HepG2 (cell line): ENCODE data around the gene KRTAP13-4. TPM values are rescaled to one million over a fixed set of nuclear protein-coding genes. Genes with fewer than 3 reads are reported as not detected.

Source experiments
- ATAC-seq: fragments of 200-7000 bp; cut with Tn5 transposase; 3 replicates; pipeline ENCODE4 v1.9.1; 2020; ENCODE audit warnings: mild to moderate bottlenecking, moderate library complexity
- BruUV-seq: library from RNA; stranded (reverse); fragments of 400-500 nt; replicated peaks from 2 replicates; lab custom pipeline; 2021; lab: Mats Ljungman, UMichigan
- CTCF ChIA-PET: fragments of 300-600 bp; formaldehyde crosslinking; extraction: SDS; loops from one replicate; lab custom pipeline; 2021; ENCODE audit warnings: low total read pairs, inconsistent platforms, low intra/inter-chr PET ratio; lab: Yijun Ruan, JAX
- POLR2A ChIA-PET: fragments of 350-600 bp; sonication (Branson Sonifier 250); formaldehyde crosslinking; loops from one replicate; lab custom pipeline; 2020; ENCODE audit warnings: antibody characterized with exemption, inconsistent platforms; lab: Yijun Ruan, JAX
- DNase-seq: peaks from one replicate; pipeline ENCODE4 v3.0.0-alpha.2; 2015; ENCODE audit warnings: low spot score
- FAIRE-seq: peaks from 3 replicates; lab custom pipeline; 2011; peaks lifted over from hg19 to GRCh38; lab: Jason Lieb, UNC
- H2AFZ ChIP-seq: one replicate; pipeline ENCODE4 v1.6.1; 2011; ENCODE audit warnings: low read length, inconsistent platforms
- H3K27ac ChIP-seq: fragments of 300-600 bp; 3 replicates; pipeline ENCODE4 v1.8.0; 2011; ENCODE audit warnings: mixed run types, mild to moderate bottlenecking, mixed read lengths, low read length, inconsistent platforms; ENCODE audit not compliant: insufficient read depth; ENCODE audit errors: extremely low read length
- H3K27me3 ChIP-seq, 2 experiments: fragments of 200-600 bp in 1 of 2; 2 replicates in 1 of 2; 3 replicates in 1 of 2; pipeline versions ENCODE4 v1.6.0 to v1.8.0; 2011; ENCODE audit warnings: low read length in 2 of 2, mild to moderate bottlenecking in 2 of 2, moderate library complexity in 2 of 2, inconsistent platforms in 1 of 2; ENCODE audit not compliant: insufficient read depth in 2 of 2, control insufficient read depth in 1 of 2
- H3K36me3 ChIP-seq, 2 experiments: fragments of 200-600 bp in 1 of 2; replicated peaks in 1 of 2; 2 replicates in 1 of 2; 3 replicates in 1 of 2; pipeline versions ENCODE4 v1.5.1 to v1.8.0; 2011; ENCODE audit warnings: low read length in 2 of 2, inconsistent platforms in 1 of 2; ENCODE audit not compliant: insufficient read depth in 2 of 2, control insufficient read depth in 1 of 2
- H3K4me1 ChIP-seq: 2 replicates; pipeline ENCODE4 v1.5.1; 2012; ENCODE audit warnings: low read length, inconsistent platforms; ENCODE audit not compliant: insufficient read depth
- H3K4me2 ChIP-seq: 2 replicates; pipeline ENCODE4 v1.6.0; 2011; ENCODE audit warnings: low read depth, low read length, inconsistent platforms
- H3K4me3 ChIP-seq, 3 experiments: fragments of 200-600 bp in 1 of 3; sonication (generic), shearing (Covaris generic) in 1 of 3; replicated peaks in 1 of 3; 2 replicates each; pipeline ENCODE4 v1.5.1; 2011 to 2016; ENCODE audit warnings: low read length in 3 of 3, inconsistent platforms in 2 of 3, low read depth in 2 of 3, mild to moderate bottlenecking in 2 of 3, control low read depth in 1 of 3, mixed read lengths in 1 of 3; ENCODE audit not compliant: insufficient read depth in 1 of 3
- H3K79me2 ChIP-seq: one replicate; pipeline ENCODE4 v1.6.1; 2011; ENCODE audit warnings: low read length, inconsistent platforms; ENCODE audit not compliant: insufficient read depth
- H3K9ac ChIP-seq: 2 replicates; pipeline ENCODE4 v1.6.0; 2011; ENCODE audit warnings: mild to moderate bottlenecking, low read depth, low read length, inconsistent platforms; ENCODE audit not compliant: insufficient read depth
- H3K9me3 ChIP-seq: 2 replicates; pipeline ENCODE4 v1.5.1; 2012; ENCODE audit warnings: mild to moderate bottlenecking, low read length
- H4K20me1 ChIP-seq: 2 replicates; pipeline ENCODE4 v1.6.0; 2011; ENCODE audit warnings: inconsistent platforms, mild to moderate bottlenecking, low read length, moderate library complexity; ENCODE audit not compliant: insufficient read depth
- BORCS8-MEF2B ChIP-seq: sonication (generic); formaldehyde crosslinking; IDR thresholded peaks from 2 replicates; pipeline ENCODE4 v1.8.0; 2022; ENCODE audit warnings: mild to moderate bottlenecking, missing genetic modification reagents
- CENPBD1 ChIP-seq: sonication (generic); formaldehyde crosslinking; IDR thresholded peaks from 2 replicates; pipeline ENCODE4 v1.8.0; 2022; ENCODE audit warnings: missing genetic modification reagents, low read depth, mild to moderate bottlenecking, borderline replicate concordance
- EED ChIP-seq: sonication (generic); formaldehyde crosslinking; IDR thresholded peaks from 2 replicates; pipeline ENCODE4 v1.5.0; 2020; ENCODE audit warnings: mild to moderate bottlenecking, missing genetic modification reagents
- HBP1 ChIP-seq: IDR thresholded peaks from 2 replicates; pipeline ENCODE4 v1.6.1; 2016; ENCODE audit warnings: low read depth, control low read depth
- HOXA9 ChIP-seq: sonication (generic); formaldehyde crosslinking; IDR thresholded peaks from 2 replicates; pipeline ENCODE4 v1.8.1; 2022; ENCODE audit warnings: missing genetic modification reagents, mild to moderate bottlenecking, moderate library complexity, borderline replicate concordance
- NFIC ChIP-seq: IDR thresholded peaks from 2 replicates; pipeline ENCODE4 v1.6.1; 2012; ENCODE audit warnings: mild to moderate bottlenecking, low read length, inconsistent platforms
- NR2F6 ChIP-seq, 2 experiments: IDR thresholded peaks; 2 replicates each; pipeline ENCODE4 v1.6.1; 2016; ENCODE audit warnings: antibody characterized with exemption in 1 of 2, mild to moderate bottlenecking in 1 of 2
- SNAPC4 ChIP-seq: sonication (generic); formaldehyde crosslinking; IDR thresholded peaks from 2 replicates; pipeline ENCODE4 v1.4.0; 2020; ENCODE audit warnings: mild to moderate bottlenecking, missing genetic modification reagents
- ZBTB2 ChIP-seq: sonication (generic); formaldehyde crosslinking; IDR thresholded peaks from 2 replicates; pipeline ENCODE4 v1.8.0; 2022; ENCODE audit warnings: low read depth, missing genetic modification reagents
- ZFP91 ChIP-seq: sonication (generic); formaldehyde crosslinking; IDR thresholded peaks from 2 replicates; pipeline ENCODE4 v1.9.0; 2022; ENCODE audit warnings: missing genetic modification reagents, mild to moderate bottlenecking, borderline replicate concordance
- ZNF33A ChIP-seq: sonication (generic); formaldehyde crosslinking; IDR thresholded peaks from 2 replicates; pipeline ENCODE4 v1.5.1; 2020; ENCODE audit warnings: missing genetic modification reagents, mild to moderate bottlenecking, moderate library complexity, borderline replicate concordance
- ZNF550 ChIP-seq: sonication (generic); formaldehyde crosslinking; IDR thresholded peaks from 2 replicates; pipeline ENCODE4 v1.4.0; 2020; ENCODE audit warnings: mild to moderate bottlenecking, missing genetic modification reagents, borderline replicate concordance
- ZNF720 ChIP-seq: sonication (generic); formaldehyde crosslinking; IDR thresholded peaks from 2 replicates; pipeline ENCODE4 v1.4.0; 2020; ENCODE audit warnings: missing genetic modification reagents
- WGBS: methylation state at CpG from one replicate; pipeline ENCODE4 v1.1.6; 2017; ENCODE audit warnings: low lambda C conversion rate; 5-methylcytosine and 5-hydroxymethylcytosine counted together
- in situ Hi-C: cut with HindIII; loops from 2 replicates; pipeline ENCODE4 v1.10.0; 2017; ENCODE audit warnings: low pct_unique_long_range_greater_than_20kb; ENCODE audit not compliant: extremely low pct_ligation_motif_present
- intact Hi-C: fragments of 100-400 bp; cut with micrococcal nuclease; formaldehyde crosslinking; loops from one replicate; pipeline ENCODE4 v1.10.0; 2022; ENCODE audit not compliant: unreplicated experiment
- polyA plus RNA-seq, 8 experiments: library from polyadenylated mRNA; depleted of rRNA in 3 of 8; stranded (reverse) in 7 of 8; unstranded in 1 of 8; fragments of >200 nt; fragmentation: Illumina TruSeq in 4 of 8; extraction: Trizol in 4 of 8; gene quantifications; 2 replicates each; pipeline versions ENCODE4 v1.2.1 to v1.2.3, GENCODE V29; 2011 to 2016; ENCODE audit warnings: low read depth in 4 of 8, missing spikeins in 1 of 8, mixed read lengths in 1 of 8; ENCODE audit not compliant: insufficient read depth in 1 of 8
- total RNA-seq, 5 experiments: library from RNA; depleted of rRNA; stranded (reverse); fragments of >200 nt; fragmentation: Illumina TruSeq; extraction: Trizol; gene quantifications; 2 replicates each; pipeline ENCODE4 v1.2.3, GENCODE V29; 2016; ENCODE audit warnings: low read depth in 1 of 5

Gene KRTAP13-4
- total and polyA plus RNA-seq, 2 of the 13 experiments (the other 11 are each of a cell fraction or from before 2014, with no cell fraction given): not detected

- TF ChIP-seq SNAPC4 (CRISPR knock-in tag) (no peak), ZNF550 (CRISPR knock-in tag) (no peak), EED (CRISPR knock-in tag) (no peak), HBP1 (CRISPR knock-in tag) (no peak)
Observed at GRCh38 chr21:30425826-30426225, 4.2 kb upstream of the KRTAP13-4 start, which contains the start of gene KRTAP13-3 (continued).

- intact Hi-C loops: no loop called here
- H3K4me2 ChIP-seq: no peak overlapping the region
- no peak overlapping the region for H3K4me3 ChIP-seq
- H2AFZ ChIP-seq: no peak overlapping the region
- H3K27me3 ChIP-seq: no peaks in the 10 kb centered on the region
- in situ Hi-C loops: no loop called here
- 0% methylated on average over 3 of the region's 3 CpGs for WGBS
- no peaks in the 10 kb centered on the region for H3K4me1 ChIP-seq
- no peak for ATAC-seq
- H3K79me2 ChIP-seq: no peaks in the 10 kb centered on the region
- no peak overlapping the region for H3K9ac ChIP-seq
- no peaks in the 10 kb centered on the region for H3K36me3 ChIP-seq
- peaks cover 92% of the 10 kb centered on the region for H3K9me3 ChIP-seq
- no peak for FAIRE-seq
- no peaks in the 10 kb centered on the region for H4K20me1 ChIP-seq
- no peak overlapping the region for H3K27ac ChIP-seq
- CTCF ChIA-PET: no interaction called here
- POLR2A ChIA-PET: no interaction called here
- no peak for DNase-seq
- BruUV-seq: no TSS peak
- TF ChIP-seq ZBTB2 (CRISPR knock-in tag) (no peak), BORCS8-MEF2B (CRISPR knock-in tag) (no peak), NFIC (no peak), HOXA9 (CRISPR knock-in tag) (no peak), CENPBD1 (CRISPR knock-in tag) (no peak), NR2F6 (IDR thresholded peaks at IDR 0.05) (no peak), NR2F6 (CRISPR knock-in tag; IDR thresholded peaks at IDR 0.05) (no peak), ZNF720 (no peak), ZNF33A (CRISPR knock-in tag) (no peak), ZFP91 (CRISPR knock-in tag) (no peak)
Observed at GRCh38 chr21:30426731-30427130, 3.3 kb upstream of the KRTAP13-4 start.
